ENCODE results near the gene ZC3H18.

The ZC3H18 gene

GRCh38 chr16:88525663-88525990 lies 44.6 kb upstream of the ZC3H18 start:
- TF ChIP-seq CTCF (conservative IDR thresholded peaks at IDR 0.05), result no peak
- TF ChIP-seq ZFX (IDR thresholded peaks at IDR 0.05), result no peak
- no peak overlapping the region; the same call in 1 of the 2 replicates for H3K27ac ChIP-seq

- no peak for TF ChIP-seq ZFX (IDR thresholded peaks at IDR 0.05)
- TF ChIP-seq CTCF (conservative IDR thresholded peaks at IDR 0.05), result no peak
- H3K27ac ChIP-seq, result no peak overlapping the region
Measured at GRCh38 chr16:88526008-88526905, 43.9 kb upstream of the ZC3H18 start.

- no peak overlapping the region for H3K27ac ChIP-seq
- no peak for TF ChIP-seq ZFX (IDR thresholded peaks at IDR 0.05)
- TF ChIP-seq CTCF (conservative IDR thresholded peaks at IDR 0.05), result no peak
Measured at GRCh38 chr16:88526906-88527185, 43.4 kb upstream of the ZC3H18 start.

- TF ChIP-seq ZFX (IDR thresholded peaks at IDR 0.05) (no peak), CTCF (conservative IDR thresholded peaks at IDR 0.05) (peak; percentile 87)
- no peak overlapping the region for H3K27ac ChIP-seq
Measured at GRCh38 chr16:88527186-88527936, 42.8 kb upstream of the ZC3H18 start.

GRCh38 chr16:88527937-88528743 lies 42.1 kb upstream of the ZC3H18 start:
- no peak overlapping the region for H3K27ac ChIP-seq
- TF ChIP-seq CTCF (conservative IDR thresholded peaks at IDR 0.05) (no peak), ZFX (IDR thresholded peaks at IDR 0.05) (no peak)

GRCh38 chr16:88528902-88529318 lies 41.3 kb upstream of the ZC3H18 start:
- TF ChIP-seq CTCF (conservative IDR thresholded peaks at IDR 0.05), result no peak
- no peak for TF ChIP-seq ZFX (IDR thresholded peaks at IDR 0.05)
- no peak overlapping the region for H3K27ac ChIP-seq
